ENCODE measurements around the gene IL12RB1. TPM values are rescaled to one million over a fixed set of nuclear protein-coding genes. Genes with fewer than 3 reads are reported as not detected.

The IL12RB1 gene
- total and polyA plus RNA-seq, 2 of the 8 experiments (the other 6 are each of a cell fraction or from before 2014, with no cell fraction given): 0.03 TPM; not detected in 1

GRCh38 chr19:18123819-18124218 lies 37.1 kb upstream of the IL12RB1 start:
- Histone ChIP-seq H4K20me1 (replicated peaks in 1 of 2; ENCODE audit: control insufficient read depth in 1 of 2, insufficient read depth in 2 of 2, low read length in 2 of 2) (peaks cover 0 to 10% of the 10 kb centered on the region in 2 experiments), H2AFZ (ENCODE audit: low read length) (no peak overlapping the region), H3K56ac (replicated peaks; ENCODE audit: insufficient read length, low read depth, low read length) (no peak overlapping the region), H3K27ac (ENCODE audit: low read depth, low read length) (no peak overlapping the region), H2BK5ac (ENCODE audit: low read depth, low read length) (no peak overlapping the region), H3K9me3 (ENCODE audit: insufficient read depth in 2 of 2, low read depth in 1 of 2, low read length in 1 of 2) (no peaks in the 10 kb centered on the region), H3K9ac (replicated peaks in 1 of 4; ENCODE audit: extremely low read depth in 1 of 4, low read depth in 3 of 4, low read length in 3 of 4) (no peak overlapping the region), H3K27me3 (replicated peaks in 1 of 4; ENCODE audit: control insufficient read depth in 3 of 4, extremely low read depth in 1 of 4, insufficient read depth in 3 of 4, low read length in 3 of 4) (peaks cover 0 to 1% (median 0%) of the 10 kb centered on the region in 4 experiments; a peak in 1 of 7 replicates), H2AK5ac (ENCODE audit: low read depth, low read length) (no peak overlapping the region), H3K23ac (ENCODE audit: insufficient read length) (no peak overlapping the region), H3K36me3 (ENCODE audit: control insufficient read depth in 2 of 4, insufficient read depth in 4 of 4, low read length in 3 of 4) (peaks cover 2 to 10% (median 5%) of the 10 kb centered on the region in 4 experiments; a peak in 5 of 8 replicates), H4K8ac (ENCODE audit: extremely low read depth, insufficient read depth, low read length) (no peak overlapping the region), H3K4me3 (ENCODE audit: extremely low read depth in 1 of 4, insufficient read depth in 2 of 4, low read depth in 3 of 4, low read length in 4 of 4) (no peak overlapping the region), H3K18ac (ENCODE audit: extremely low read depth, low read length) (no peak overlapping the region), H3K4me1 (replicated peaks in 1 of 4; ENCODE audit: control insufficient read depth in 3 of 4, insufficient read depth in 4 of 4, low read length in 3 of 4) (peaks cover 0 to 10% (median 2%) of the 10 kb centered on the region in 4 experiments; a peak in 5 of 7 replicates), H3K79me2 (ENCODE audit: control insufficient read depth in 1 of 2, insufficient read depth in 2 of 2, low read length in 2 of 2) (no peaks in the 10 kb centered on the region; a peak in 1 of 4 replicates), H2BK12ac (ENCODE audit: low read depth, low read length) (peak overlapping the region; percentile 27; the same call in 1 of the 2 replicates), H4K5ac (ENCODE audit: insufficient read length, low read depth, low read length) (no peak overlapping the region), H2BK20ac (ENCODE audit: low read length) (no peak overlapping the region), H3K4ac (replicated peaks; ENCODE audit: insufficient read length, low read depth, low read length) (no peak overlapping the region), H2BK15ac (ENCODE audit: low read length) (no peak overlapping the region), H3K23me2 (ENCODE audit: low read depth, low read length) (no peaks in the 10 kb centered on the region), H3K79me1 (ENCODE audit: low read depth, low read length) (peaks cover 2% of the 10 kb centered on the region; the same call in 1 of the 2 replicates), H4K91ac (replicated peaks; ENCODE audit: insufficient read length, low read length) (no peak overlapping the region), H2BK120ac (replicated peaks; ENCODE audit: low read depth, low read length) (no peak overlapping the region), H3K4me2 (ENCODE audit: insufficient read depth in 1 of 2, low read depth in 2 of 2, low read length in 2 of 2) (no peak overlapping the region), H3K14ac (ENCODE audit: insufficient read length) (no peak overlapping the region)
- WGBS, 2 experiments (ENCODE audit: extremely low coverage in 1 of 2, insufficient coverage in 1 of 2, insufficient read length in 1 of 2, insufficient replicate concordance in 2 of 2, low coverage in 1 of 2, low lambda C conversion rate in 2 of 2, missing lambda C conversion rate in 1 of 2): 94% methylated on average over 26 of the region's 26 CpGs; no CpG with 5 or more reads in 1 of the 2 experiments
- ChIA-PET CTCF (ENCODE audit: partially characterized antibody) (no interaction called here), POLR2A (ENCODE audit: partially characterized antibody) (no interaction called here)
- FAIRE-seq (no peak), DNase-seq (ENCODE audit: low read depth in 1 of 2, low spot score in 2 of 2) (no peak)
- TF ChIP-seq KDM5A (IDR thresholded peaks at IDR 0.05; ENCODE audit: low read length): no peak
- TF ChIP-seq ATF3 (IDR thresholded peaks at IDR 0.05; ENCODE audit: insufficient read depth, low read depth, low read length): no peak
- TF ChIP-seq BCL11A (IDR thresholded peaks at IDR 0.05; ENCODE audit: low read depth in 2 of 2, low read length in 2 of 2): no peak
- no peak for TF ChIP-seq RBBP5 (IDR thresholded peaks at IDR 0.05; ENCODE audit: borderline replicate concordance, low read depth, low read length)
- TF ChIP-seq RNF2 (IDR thresholded peaks at IDR 0.05; ENCODE audit: borderline replicate concordance, low read depth, low read length, missing control alignments, poor library complexity, severe bottlenecking): no peak
- no peak for TF ChIP-seq MAFK (IDR thresholded peaks at IDR 0.05; ENCODE audit: low read depth, low read length)
